HG03045 (cell line): Measurements from ENCODE around the gene MSH5.
A peak's percentile ranks its signal among the peaks of the same experiment; 100 is the strongest.

ENCODE experiments used
- ATAC-seq: cut with Tn5 transposase; IDR thresholded peaks from one replicate; pipeline ENCODE4 v1.9.1; 2021; ENCODE audit warnings: mild to moderate bottlenecking, moderate library complexity; ENCODE audit not compliant: unreplicated experiment

Gene MSH5

DNA sequence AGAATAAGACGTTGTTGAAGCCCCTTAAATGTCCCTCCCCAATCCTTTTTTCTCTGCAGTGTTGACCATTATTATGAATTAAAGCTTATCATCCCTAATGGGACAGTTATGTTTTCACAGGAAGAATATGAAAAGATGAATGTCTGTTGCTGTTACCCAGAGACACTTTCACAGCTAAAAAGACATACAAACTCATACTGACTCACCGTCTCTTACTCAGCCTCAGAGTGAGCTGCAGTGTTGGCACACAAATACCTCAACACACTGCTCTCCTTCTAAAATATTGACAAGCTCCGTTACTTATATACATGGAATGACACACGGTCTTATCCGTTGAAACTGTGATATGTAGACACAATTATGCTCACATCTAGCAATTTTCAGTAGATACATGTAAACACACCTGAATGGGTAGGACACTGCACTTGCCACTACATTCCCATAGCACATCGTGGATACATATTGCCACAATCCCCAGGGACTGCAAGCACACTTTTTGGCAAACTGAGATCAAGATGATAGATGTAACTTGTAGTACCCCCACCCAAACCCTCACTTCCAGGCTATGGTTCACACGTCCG, 13.0 kb downstream of the MSH5 start:
- no peak for ATAC-seq

DNA sequence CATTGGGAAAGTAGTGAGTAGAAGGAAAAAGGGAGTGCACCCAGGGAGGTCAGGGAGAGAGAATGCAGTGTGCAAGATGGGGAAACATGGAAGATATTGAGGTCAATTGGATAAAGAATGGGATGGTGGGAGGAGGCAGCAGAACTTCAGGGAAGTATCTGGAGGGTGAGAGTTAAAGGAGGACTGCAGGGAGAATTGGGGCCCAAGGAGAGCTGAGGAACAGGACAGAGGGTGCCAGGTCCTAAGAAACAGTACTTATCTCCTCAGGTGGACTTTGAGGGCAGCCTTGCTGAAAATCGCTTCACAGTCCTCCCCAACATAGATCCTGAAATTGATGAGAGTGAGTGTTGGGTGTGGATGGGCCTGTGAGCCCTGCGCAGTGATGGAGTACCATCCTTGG, 18.5 kb downstream of the MSH5 start:
- no peak for ATAC-seq

DNA sequence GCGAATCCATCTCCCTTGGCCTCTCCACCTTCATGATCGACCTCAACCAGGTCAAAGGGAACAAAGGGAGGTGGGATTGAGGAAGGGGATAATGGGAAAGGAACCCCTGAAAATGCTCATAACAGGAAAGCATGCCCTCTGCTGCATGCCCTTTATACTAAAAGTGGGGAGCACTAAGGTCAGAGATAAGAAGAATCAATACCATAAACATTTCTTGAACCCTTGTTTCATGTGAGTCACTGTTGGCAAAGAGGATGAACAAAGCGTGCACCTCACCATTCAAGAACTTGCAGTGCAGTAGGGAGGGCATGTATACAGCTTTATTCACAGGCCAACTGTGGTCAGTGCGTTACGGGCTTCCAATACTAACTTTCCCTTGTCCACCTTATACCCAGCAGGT, 21.0 kb downstream of the MSH5 start:
- ATAC-seq, result no peak

DNA sequence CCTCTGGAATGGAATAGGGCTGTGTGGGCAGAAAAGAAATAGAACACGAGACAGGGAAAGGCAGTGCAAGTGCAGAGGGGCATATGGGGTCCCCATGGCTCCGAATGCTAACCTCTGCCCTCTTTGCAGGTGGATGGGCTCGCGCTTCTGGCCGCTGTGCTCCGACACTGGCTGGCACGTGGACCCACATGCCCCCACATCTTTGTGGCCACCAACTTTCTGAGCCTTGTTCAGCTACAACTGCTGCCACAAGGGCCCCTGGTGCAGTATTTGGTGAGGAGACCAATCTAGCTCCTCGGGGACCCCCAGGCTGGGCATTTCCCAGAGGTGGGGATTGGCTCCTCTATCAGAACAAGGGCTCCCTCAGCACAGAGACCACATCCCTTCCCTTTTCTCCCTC, 21.5 kb downstream of the MSH5 start:
- no peak for ATAC-seq

DNA sequence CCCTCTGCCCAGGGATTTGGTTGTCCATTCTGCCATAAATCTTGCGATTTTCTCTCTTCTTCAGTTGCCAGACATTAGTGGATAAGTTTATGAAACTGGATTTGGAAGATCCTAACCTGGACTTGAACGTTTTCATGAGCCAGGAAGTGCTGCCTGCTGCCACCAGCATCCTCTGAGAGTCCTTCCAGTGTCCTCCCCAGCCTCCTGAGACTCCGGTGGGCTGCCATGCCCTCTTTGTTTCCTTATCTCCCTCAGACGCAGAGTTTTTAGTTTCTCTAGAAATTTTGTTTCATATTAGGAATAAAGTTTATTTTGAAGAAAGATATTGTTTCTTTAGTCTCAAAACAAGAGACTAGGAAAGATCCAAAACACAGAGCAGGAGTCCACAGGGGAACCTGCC, 22.6 kb downstream of the MSH5 start, which contains the start of gene SAPCD1:
SAPCD1 (plus strand) TSS at position 301 of the 400 bp plus-strand sequence. CDS start 399 bp downstream, outside the sequence.
- ATAC-seq, result no peak

DNA sequence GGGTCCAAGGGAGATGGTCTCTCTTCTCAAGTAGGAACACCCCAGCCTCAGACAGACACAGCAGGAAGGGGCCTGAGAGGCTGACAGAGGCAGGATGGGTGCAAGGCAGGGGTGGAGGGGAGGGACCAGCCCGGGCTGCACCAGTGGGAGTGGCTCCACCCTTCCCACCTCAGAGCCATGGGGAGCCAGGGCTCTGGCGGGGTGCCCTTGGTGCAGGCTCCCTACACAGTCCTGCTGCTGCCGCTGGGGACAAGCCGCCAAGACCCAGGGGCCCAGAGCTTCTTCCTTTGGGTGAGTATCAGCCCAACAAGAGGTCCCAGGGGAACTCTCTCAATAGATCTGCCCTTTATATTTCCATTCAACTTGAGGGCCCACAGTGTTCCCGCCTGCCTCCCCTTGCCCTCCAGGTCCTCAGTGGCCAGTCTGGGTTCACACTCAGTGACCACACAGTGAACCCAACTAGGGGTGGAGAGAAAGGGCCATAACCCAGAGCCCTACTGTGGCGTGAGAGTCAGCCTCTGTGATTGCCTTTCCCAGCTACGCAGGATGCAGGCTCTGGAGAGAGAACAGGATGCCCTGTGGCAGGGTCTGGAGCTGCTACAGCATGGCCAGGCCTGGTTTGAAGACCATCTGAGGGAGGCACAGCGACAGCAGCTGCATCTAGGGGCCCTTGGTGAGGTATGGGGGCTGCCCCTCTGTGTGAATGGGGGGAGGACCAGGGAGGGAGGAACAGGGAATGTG, 23.2 kb downstream of the MSH5 start:
- no peak for ATAC-seq

DNA sequence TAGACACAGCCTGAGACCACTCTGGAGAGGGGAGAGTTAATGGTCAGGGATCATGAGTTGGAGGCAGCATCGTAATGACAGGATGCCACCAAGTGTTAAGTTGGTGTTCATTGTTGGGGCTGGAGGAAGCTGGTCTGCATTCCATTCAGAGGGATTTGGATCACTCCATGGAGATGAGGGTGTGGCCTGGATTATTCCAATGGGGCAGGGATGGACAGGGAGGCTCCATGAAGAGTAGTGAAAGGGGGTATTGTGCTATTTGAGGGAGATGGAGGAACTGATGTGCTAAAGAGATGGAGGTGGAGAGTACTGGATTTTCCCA, 23.8 kb downstream of the MSH5 start:
- ATAC-seq, result no peak

DNA sequence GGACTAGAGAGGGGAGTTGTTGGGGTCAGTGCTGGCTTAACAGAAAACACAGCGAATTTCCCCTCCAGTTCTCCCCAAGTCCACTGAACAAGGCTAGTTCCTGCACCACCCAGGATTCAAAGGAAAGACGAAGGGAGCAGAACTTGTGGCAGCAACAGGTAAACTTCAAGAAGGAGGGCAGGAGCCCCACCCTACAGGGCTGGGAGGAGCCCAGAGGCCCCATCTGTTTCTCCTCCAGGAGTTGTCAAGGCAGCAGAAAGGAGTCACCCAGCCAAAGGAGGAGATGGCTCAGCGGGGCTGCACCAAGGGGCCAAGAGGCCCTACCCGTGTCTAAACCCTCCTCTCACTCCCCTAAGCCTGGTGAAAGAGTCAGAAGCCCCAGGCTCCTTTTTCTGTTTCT, 24.4 kb downstream of the MSH5 start:
- no peak for ATAC-seq

DNA sequence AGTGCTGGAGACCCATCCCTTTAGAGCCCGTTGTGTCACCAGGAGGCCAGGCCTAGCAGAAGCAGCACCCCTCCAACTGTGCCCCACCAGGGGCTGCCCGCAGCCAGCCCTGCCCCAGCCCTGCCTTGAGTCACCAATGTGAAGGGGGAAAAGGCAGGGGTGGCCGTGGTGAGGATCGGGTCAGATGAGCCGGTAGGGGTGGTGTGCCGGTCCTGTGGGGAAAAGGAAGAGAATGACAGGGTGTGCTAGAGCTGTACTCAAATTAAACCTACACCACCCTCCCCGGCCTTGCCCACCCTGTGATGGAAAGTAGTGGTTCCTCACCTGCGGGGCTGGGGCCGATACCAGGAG, 25.7 kb downstream of the MSH5 start:
- no peak for ATAC-seq

DNA sequence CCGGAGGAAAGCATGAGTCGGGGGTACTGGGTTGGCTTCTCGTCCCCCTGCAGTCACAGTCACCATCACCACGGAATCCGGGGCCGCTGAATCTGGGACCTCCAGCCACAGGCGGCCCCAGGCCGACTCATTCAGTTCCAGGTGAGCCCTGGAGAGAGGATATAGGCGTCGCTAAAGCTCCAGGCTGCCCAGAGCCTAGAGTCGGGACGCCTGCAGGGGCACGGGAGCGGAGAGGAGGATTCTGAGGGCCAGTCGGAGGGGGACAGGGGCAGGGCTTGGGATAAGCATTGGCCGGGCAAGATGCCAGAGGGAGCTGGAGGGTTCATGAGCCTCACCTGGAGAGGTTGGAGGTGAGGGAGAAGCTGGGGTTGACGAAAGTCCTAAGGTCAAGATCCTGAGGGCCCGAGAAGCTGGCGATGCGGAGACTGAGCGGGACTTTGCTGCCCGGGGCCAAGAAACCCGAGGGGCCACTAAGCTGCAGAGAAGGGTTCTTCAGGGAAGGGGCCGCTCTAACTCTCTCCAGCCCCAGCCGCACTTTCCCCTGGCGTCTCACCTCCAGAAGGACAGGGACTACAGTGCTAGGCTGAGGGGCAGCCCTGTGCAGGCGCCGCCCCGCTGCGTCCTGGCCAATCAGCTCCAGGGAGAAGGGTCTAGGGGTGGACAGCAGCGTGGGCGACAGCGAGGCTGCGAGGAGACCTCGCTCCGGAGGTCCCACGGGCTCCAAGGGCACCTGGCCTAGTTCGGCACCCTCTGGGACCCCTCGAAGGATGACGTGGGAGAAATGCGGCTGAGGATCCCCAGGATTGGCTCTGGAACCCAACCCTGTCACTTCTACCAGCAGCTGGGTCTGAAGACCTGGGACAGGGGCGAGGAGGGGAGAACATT, 26.3 kb downstream of the MSH5 start:
- no peak for ATAC-seq

DNA sequence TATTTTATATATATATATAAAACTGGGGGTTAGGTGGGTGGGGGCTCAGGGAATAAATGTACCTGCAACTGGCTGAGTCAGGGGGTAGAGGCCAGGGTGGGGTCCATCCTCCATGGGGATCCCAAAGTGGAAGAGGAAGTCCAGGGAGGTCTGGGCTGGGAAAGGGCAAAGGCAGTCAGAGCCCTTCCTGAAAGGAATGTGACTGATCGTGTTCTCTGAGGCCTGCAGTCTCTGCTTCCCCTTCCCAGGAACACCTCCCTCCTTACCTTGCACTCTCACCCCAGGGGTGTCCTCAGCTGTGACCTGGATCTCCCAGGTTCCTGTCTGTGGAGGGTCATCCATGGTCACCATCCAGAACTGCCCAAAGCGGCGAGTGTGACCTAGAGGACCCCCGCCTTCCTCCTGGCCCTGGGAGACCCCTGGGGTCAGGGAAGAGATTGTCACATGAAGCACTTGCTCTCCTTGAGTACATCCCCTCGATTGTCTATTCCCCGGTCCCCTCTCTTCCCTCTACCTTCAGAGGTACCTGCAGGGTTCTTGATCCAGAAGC, 27.4 kb downstream of the MSH5 start:
- no peak for ATAC-seq

DNA sequence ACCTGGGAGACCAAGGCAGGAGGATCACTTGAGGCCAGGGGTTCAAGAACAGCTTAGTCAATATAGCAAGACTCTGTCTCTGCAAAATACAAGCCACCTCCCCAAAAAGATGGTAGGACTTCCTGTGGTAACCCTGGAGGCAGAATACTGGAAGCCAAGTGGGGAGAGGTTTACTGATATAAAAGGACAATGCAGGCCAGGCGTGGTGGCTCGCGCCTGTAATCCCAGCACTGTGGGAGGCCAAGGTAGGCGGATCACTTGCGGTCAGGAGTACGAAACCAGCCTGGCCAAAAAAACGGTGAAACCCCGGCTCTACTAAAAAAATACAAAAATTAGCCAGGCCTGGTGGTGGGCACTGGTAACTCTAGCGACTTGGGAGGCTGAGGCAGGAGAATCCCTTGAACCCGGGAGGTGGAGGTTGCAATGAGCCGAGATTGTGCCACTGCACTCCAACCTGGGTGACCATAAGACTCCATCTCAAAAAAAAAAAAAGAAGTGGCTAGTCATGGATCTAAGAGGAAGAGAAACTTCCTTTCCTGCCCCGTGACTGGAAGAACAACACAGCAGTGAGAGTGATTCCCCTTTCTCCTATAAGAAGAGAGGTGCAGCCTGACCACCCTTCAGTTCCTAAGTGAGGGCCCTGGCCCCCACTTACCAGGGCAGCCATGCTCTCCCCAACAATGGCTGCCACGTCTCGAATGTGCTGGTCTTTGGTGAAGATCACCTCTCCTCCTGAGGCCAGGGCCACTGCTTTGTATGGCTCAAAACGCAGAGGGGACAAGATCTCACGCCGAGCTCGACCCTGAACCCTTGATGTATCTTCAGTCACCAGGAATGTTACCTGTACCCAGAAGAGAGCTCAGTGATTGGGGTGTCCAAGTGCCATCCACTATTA, 28.8 kb downstream of the MSH5 start:
- ATAC-seq, result no peak

DNA sequence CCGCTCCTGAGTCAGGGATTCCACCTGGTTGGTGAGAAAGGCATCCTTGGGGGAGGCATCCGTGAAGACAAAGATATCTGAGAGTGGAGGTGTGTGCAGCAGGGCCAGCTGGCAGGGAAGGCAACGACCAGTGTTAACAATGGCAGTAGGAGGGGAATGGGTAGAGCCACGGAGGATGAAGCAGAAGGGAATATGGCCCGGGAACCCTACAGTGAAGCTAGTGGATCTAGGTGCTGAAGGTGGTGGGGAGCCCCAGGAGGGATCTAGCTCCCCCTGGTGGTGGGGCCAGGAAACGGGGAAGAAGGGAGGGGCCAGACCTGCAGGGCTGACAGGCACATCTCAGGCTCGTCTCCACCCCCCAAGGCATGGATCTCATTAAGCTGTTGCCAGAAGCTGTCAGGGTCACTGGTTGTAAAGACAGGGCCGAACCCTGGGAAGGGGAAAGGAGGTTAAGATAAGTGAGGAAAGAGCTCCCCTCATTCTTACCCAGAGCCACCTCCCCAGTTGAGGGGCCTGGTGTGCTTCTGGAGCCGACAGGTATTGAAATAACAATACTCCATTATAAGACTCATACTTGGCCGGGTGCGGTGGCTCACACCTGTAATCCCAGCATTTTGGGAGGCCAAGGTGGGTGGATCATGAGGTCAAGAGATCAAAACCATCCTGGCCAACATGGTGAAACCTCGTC, 30.0 kb downstream of the MSH5 start:
- ATAC-seq, result no peak

DNA sequence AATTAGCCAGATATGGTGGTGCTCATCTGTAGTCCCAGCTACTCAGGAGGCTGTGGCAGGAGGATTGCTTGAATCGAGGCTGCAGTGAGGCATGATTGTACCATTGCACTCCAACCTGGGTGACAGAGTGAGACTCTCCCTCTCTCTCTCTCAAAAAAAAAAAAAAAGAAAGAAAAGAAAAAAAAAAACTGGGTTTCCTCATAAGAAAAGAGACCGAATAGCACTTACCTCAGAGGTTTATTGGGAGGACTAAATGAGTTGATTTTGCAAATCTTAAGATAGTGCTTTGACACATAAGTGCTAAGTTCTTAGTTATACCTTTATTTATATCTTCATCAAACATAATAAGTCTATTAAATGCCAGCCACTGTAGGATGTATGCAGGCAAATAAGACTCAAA, 31.1 kb downstream of the MSH5 start:
- no peak for ATAC-seq

DNA sequence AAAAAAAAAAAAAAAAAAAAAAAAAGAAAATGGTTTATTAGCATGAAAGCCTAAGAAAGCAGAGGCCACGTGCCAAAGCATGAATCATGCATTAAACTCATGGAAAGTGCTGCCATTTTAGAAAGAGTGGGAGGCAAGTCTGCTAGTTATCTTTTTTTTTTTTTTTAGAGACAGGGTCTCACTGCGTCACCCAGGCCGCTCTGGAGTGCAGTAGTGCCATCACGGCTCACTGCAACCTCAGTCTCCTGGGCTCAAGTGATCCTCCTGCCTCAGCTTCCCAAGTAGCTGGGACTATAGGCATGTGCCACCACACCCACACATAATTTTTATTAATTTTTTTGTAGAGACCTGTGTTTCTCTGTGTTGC, 32.2 kb downstream of the MSH5 start:
- ATAC-seq, result no peak

DNA sequence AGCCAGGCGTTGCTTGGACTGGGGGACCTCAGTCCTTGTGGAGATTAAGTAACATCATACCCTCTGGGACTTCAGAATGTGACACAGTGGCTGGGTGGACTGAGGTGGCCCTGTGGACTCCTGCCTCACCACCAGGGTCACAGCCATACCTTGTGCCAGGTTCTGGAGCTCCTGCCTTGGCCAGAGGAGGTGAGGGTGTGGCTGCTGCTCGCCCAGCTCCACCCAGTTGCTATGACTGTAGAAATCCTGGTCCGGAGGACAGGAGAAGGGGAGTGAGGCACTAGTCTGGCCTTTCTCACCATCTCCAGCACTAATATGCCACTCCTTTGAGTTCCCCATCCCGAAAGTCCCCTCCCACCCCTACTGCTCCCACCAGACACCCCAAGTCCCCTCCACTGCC, 35.4 kb downstream of the MSH5 start:
- ATAC-seq, result no peak

DNA sequence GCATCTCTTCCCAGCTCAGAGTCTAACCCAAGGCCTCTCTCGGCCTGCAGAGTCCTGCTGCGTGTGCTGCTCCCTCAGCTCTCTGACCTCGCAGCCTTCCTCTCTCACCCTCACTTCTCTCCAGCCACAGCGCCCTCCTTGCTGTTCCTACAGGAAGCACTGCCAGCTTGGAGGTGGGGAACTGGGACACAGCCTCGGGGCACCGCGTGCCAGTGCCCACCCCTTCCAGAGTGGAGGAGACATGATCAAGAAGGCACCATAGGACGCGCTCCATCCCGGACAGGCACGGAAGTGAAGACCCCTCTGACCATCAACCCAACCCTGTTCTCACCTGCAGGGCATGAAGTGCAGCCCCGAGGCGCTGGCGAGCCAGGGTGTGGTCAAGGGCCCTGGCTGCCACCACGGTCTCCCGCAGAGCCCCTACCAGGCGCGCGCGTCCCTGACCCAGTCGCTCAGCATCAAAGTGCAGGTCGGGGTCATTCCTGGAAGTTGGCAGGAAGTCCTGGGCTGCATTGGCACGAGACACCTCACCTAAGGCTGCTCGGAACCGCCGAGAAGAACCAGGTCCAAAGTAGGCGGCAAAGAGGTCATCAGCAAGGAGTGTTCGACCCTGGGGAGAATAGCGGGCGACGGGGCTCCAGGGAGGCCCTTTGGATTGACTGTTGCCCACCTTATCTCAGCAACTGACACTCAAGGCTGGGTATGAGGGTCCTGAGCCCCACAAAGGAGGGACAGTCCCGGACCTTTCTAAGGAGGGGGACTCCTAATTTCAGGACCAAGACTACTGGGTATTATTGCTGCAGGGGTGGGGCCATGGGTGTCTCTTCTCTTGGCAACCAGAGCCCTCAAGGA, 36.1 kb downstream of the MSH5 start:
- ATAC-seq, result no peak

DNA sequence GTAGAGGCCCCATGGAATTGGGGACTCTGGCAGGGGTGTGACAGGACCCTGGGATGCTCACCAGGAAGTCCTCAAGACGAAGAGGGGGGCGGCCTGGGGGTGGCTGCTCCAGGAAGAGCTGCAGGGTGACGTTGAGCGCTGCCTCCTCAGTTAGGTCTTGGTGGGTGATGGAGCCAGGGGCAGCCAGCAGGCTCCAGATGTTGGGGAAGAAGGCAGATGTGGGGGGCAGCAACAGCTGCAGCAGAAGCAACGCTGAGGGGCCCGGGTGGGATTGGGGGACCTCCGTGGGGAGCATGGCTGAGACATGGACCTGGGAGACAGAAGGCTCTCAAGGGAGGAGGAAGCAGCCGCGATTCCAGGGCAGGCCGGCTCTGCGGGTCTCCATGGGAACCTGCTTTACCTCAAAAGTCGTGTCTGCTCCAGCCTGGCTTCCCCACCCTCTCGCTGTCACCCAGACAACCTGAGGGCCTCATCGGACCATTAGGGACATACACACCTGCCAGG, 36.7 kb downstream of the MSH5 start:
- no peak for ATAC-seq

DNA sequence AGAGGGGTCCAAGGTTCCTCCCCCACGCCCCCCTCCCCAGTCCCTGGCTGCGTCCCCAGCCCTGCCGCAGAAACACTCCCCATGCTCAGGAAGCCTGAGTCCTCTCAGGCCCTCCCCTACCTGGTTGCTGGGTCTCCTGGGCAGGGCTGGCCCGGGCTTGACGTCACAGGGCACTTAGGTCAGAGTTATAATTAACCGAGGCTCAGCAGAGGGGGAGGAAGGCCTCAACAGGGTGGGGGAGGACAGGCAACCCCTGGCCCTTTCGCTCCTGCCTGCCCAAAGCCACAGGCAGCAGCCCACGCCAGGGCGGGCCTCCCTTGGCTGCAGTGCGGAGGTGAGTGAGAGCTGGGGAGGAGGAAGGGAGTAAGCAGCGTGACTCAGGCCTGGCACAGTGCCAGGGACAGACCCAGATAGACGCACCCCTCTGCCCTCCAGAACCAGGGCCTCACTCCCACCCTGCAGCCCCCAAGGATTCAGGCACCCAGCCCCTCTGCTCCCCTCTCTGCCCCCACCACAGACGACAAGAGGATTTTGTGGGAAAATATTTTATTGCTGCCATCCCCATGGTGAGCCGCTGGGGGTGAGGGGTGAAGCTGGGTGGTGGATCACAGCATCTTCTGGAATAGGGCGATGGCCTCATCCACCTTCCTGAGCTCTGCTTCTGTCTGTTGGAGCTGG, 37.3 kb downstream of the MSH5 start, which contains the start of gene VWA7:
VWA7 (minus strand) TSS at position 340 of the 678 bp plus-strand sequence. CDS start 549 bp downstream, outside the sequence.
- peak; percentile 67 for ATAC-seq
